ENCODE results near the gene B3GNT2.

GRCh38 chr2:62224976-62225375, 29.1 kb downstream of the B3GNT2 start:
- TF ChIP-seq CTCF (conservative IDR thresholded peaks at IDR 0.05; ENCODE audit: low read length): no peak
- no peak for TF ChIP-seq EZH2phosphoT487 (IDR thresholded peaks at IDR 0.05; ENCODE audit: borderline replicate concordance)

Data from Loucy (cell line).